Tibial nerve (tissue), 4 donors: ENCODE results near the gene C1R.

Experiments
- CTCF ChIP-seq, 5 experiments: fragments of 200-600 bp in 3 of 5; fragments of 450-650 bp in 2 of 5; sonication (generic) in 3 of 5; IDR thresholded peaks; one replicate each; pipeline ENCODE4 v1.5.1; 2016 to 2019; ENCODE audit warnings: antibody characterized with exemption in 5 of 5, mild to moderate bottlenecking in 3 of 5, moderate library complexity in 2 of 5
- EP300 ChIP-seq, 2 donors: sonication (generic); formaldehyde crosslinking; IDR thresholded peaks; one replicate each; pipeline ENCODE4 v1.6.1; 2017; ENCODE audit warnings: antibody characterized with exemption in 2 of 2, mild to moderate bottlenecking in 1 of 2
- POLR2A ChIP-seq, 2 donors: fragments of 450-650 bp; IDR thresholded peaks; one replicate each; pipeline ENCODE4 v1.6.1; 2017; ENCODE audit warnings: antibody characterized with exemption in 2 of 2, mild to moderate bottlenecking in 2 of 2, moderate library complexity in 2 of 2

- no peak for TF ChIP-seq POLR2A (IDR thresholded peaks at IDR 0.05)
- TF ChIP-seq CTCF (IDR thresholded peaks at IDR 0.05) = no peak
- no peak for TF ChIP-seq EP300 (IDR thresholded peaks at IDR 0.05)
These were observed 9.1 kb downstream of the C1R start for GRCh38 chr12:7083125-7083524.
